ENCODE measurements around the gene RANGRF.

DNA sequence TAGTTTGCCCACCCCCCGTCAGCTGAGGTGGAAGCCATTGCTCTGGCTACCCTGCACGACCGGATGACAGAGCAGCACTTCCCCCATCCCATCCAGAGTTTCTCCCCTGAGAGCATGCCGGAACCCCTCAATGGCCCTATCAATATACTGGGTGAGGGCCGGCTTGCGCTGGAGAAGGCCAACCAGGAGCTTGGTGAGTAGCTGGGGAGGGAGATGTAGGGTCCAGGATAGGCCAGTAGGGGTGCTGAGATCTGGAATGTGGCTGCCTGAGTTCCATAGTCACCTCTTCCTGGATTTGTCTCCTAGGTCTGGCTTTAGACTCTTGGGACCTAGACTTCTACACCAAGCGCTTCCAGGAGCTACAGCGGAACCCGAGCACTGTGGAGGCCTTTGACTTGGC, 33.0 kb upstream of the RANGRF start:
- TF ChIP-seq SUZ12 (IDR thresholded peaks at IDR 0.05; ENCODE audit: extremely low read depth, insufficient read depth, insufficient read length) (no peak), ZNF274 (IDR thresholded peaks at IDR 0.05; ENCODE audit: low read depth, low read length) (no peak), YY1 (IDR thresholded peaks at IDR 0.05; ENCODE audit: insufficient read depth, insufficient read length) (no peak)
